ENCODE measurements around the gene RITA1. TPM values are rescaled to one million over a fixed set of nuclear protein-coding genes. Genes with fewer than 3 reads are reported as not detected.

Gene RITA1
- total and polyA plus RNA-seq, 2 donors (not counting 3 experiments of a cell fraction or from before 2014, with no cell fraction given) = 20.7 to 21.3 TPM

DNA sequence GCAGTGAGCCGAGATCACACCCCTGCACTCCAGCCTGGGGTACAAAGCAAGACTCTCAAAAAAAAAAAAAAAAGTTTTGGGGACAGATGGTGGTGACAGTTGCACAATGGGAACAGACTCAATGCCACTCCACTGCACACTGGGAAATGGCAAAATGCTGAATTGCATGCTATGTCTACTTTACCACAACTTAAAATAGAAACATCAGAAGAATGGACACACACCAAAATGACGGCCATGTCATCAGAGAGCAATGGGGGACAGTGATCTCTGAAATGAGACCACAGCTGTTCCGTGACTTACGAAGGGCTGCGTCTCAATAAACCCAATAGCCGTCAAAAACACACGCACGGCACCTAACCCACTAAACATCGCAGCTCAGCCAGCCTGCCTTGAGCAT is 14.0 kb upstream of the RITA1 start:
- no TSS peak for BruUV-seq (replicated peaks)
- dilution Hi-C loops (cut with MboI; ENCODE audit: extremely low pct_ligation_motif_present, low sequenced_read_pairs) = no loop called here
- Histone ChIP-seq H3K9ac (replicated peaks; ENCODE audit: extremely low read depth, insufficient read depth, low read length) (no peak overlapping the region), H4K20me1 (replicated peaks; ENCODE audit: control insufficient read depth, extremely low read depth, insufficient read depth, low read length) (no peaks in the 10 kb centered on the region), H3K27ac (ENCODE audit: insufficient read depth, low read depth, low read length) (no peak overlapping the region), H3K9me3 (replicated peaks; ENCODE audit: control insufficient read depth, insufficient read depth, low read length) (no peaks in the 10 kb centered on the region), H3K9me1 (replicated peaks; ENCODE audit: control insufficient read depth, extremely low read depth, insufficient read depth, low read length) (no peaks in the 10 kb centered on the region), H3K79me2 (ENCODE audit: control insufficient read depth, insufficient read depth, low read length) (no peaks in the 10 kb centered on the region), H3K36me3 (ENCODE audit: control insufficient read depth in 2 of 2, extremely low read depth in 1 of 2, insufficient read depth in 2 of 2, low read length in 2 of 2) (peaks cover 20 to 45% of the 10 kb centered on the region in 2 experiments), H2AFZ (ENCODE audit: low read depth, low read length) (no peak overlapping the region), H3K4me3 (replicated peaks in 1 of 3; ENCODE audit: insufficient read depth in 1 of 3, low read depth in 1 of 3, low read length in 3 of 3) (no peak overlapping the region), H3K27me3 (ENCODE audit: control insufficient read depth in 2 of 2, insufficient read depth in 2 of 2, low read length in 2 of 2) (no peaks in the 10 kb centered on the region), H3K4me2 (ENCODE audit: insufficient read depth, low read length) (no peak overlapping the region), H3K4me1 (ENCODE audit: control insufficient read depth, extremely low read depth, insufficient read depth, low read length) (no peaks in the 10 kb centered on the region)
- FAIRE-seq (peak; percentile 44), DNase-seq (ENCODE audit: low read depth, low spot score) (no peak)
- ChIA-PET POLR2A (no interaction called here), CTCF (interaction anchor here (1.2 to 6.4 kb wide), 2 partner anchors 178 to 254 kb away, joined by 3 to 83 read pairs; no protein-coding TSS in a partner anchor)
- intact Hi-C loops (cut with micrococcal nuclease) = no loop called here
- TF ChIP-seq POLR2AphosphoS5 (IDR thresholded peaks at IDR 0.05; ENCODE audit: insufficient read depth, low read depth, low read length) (no peak), JUN (IDR thresholded peaks at IDR 0.05; ENCODE audit: borderline replicate concordance, insufficient read depth, insufficient read length, low read depth) (no peak), MYC (IDR thresholded peaks at IDR 0.05; ENCODE audit: low read depth, low read length) (no peak), FOS (IDR thresholded peaks at IDR 0.05; ENCODE audit: borderline replicate concordance, insufficient read depth, low read length) (no peak), EZH2 (IDR thresholded peaks at IDR 0.05; ENCODE audit: borderline replicate concordance, low read depth, low read length, severe bottlenecking) (no peak), GATA2 (IDR thresholded peaks at IDR 0.05; ENCODE audit: insufficient read depth, insufficient read length, low read depth, low read length) (no peak), POLR2A (IDR thresholded peaks at IDR 0.05; ENCODE audit: low read depth, low read length) (no peak)
- TF ChIP-seq, protein P1, sequence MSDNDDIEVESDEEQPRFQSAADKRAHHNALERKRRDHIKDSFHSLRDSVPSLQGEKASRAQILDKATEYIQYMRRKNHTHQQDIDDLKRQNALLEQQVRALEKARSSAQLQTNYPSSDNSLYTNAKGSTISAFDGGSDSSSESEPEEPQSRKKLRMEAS (IDR thresholded peaks at IDR 0.05; ENCODE audit: insufficient read depth, insufficient read length) = no peak
- TF ChIP-seq, protein P2, sequence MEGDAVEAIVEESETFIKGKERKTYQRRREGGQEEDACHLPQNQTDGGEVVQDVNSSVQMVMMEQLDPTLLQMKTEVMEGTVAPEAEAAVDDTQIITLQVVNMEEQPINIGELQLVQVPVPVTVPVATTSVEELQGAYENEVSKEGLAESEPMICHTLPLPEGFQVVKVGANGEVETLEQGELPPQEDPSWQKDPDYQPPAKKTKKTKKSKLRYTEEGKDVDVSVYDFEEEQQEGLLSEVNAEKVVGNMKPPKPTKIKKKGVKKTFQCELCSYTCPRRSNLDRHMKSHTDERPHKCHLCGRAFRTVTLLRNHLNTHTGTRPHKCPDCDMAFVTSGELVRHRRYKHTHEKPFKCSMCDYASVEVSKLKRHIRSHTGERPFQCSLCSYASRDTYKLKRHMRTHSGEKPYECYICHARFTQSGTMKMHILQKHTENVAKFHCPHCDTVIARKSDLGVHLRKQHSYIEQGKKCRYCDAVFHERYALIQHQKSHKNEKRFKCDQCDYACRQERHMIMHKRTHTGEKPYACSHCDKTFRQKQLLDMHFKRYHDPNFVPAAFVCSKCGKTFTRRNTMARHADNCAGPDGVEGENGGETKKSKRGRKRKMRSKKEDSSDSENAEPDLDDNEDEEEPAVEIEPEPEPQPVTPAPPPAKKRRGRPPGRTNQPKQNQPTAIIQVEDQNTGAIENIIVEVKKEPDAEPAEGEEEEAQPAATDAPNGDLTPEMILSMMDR (IDR thresholded peaks at IDR 0.05; ENCODE audit: extremely low read depth in 1 of 2, insufficient read depth in 1 of 2, low read depth in 1 of 2, low read length in 2 of 2) = no peak
